Loucy (cell line): Measurements from ENCODE around the gene PSMB2.

Experiments used
- CTCF ChIP-seq: fragments of 200-600 bp; sonication (generic); conservative IDR thresholded peaks from 2 replicates; pipeline ENCODE4 v1.5.1; 2014; ENCODE audit warnings: mild to moderate bottlenecking, antibody characterized with exemption, low read length
- EZH2phosphoT487 ChIP-seq: fragments of 200-600 bp; IDR thresholded peaks from 2 replicates; pipeline ENCODE4 v1.6.1; 2018; ENCODE audit warnings: antibody characterized with exemption, mild to moderate bottlenecking, moderate library complexity, borderline replicate concordance

- no peak for TF ChIP-seq CTCF
- no peak for TF ChIP-seq EZH2phosphoT487
Measured at GRCh38 chr1:35557118-35557610, 84.2 kb downstream of the PSMB2 start, which contains the start of gene KIAA0319L.
